ENCODE measurements around the gene AJUBA.
"Not testable (repeated sequence)": the region's sequence is repeated elsewhere in the genome, so short reads cannot be mapped to it uniquely, and the experiment has no call there.

AJUBA gene

DNA sequence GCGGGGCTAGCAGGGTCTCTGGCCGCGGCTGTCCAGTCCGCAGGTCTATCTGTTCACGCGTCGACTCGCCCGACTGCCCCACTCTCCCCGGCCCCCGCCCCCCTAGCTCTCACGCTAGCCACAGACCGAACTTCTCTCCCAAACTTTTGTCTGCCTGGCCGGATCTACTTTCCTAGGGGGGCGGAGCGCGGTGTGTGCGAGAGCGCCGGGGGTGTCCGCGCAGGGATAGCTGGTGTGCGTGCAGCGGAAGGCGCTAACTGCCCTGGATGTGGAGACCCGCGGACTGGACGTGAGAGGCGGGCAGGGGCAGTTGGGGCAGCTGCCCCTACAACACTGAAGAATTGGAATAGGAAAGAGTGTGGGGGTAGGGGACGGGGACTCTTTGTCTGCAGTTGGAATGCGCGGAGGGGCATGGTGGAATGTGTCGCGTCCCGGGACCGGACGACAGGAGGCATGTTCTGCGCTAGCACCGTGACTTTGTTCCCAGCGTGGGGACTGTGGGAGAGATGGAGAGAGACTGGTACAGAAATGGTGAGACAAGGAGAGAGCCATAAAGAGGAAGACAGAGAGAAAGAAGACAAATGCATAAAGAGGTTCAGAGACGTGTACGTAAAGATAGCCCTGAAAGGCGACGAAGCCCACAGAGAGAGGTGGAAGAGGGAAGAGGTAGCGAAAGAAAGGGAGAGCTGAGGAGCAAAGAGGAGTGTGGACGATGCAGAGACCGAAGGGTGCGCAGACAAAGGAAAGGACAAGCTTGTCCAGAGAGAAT, at the start of gene AJUBA:
TSS of gene AJUBA (minus strand) at position 75 of the 769 bp plus-strand sequence. CDS start 285 bp downstream, outside the sequence.
- DNase-seq (ENCODE audit: low read depth in 2 of 2): peak; percentile 58 to 75

DNA sequence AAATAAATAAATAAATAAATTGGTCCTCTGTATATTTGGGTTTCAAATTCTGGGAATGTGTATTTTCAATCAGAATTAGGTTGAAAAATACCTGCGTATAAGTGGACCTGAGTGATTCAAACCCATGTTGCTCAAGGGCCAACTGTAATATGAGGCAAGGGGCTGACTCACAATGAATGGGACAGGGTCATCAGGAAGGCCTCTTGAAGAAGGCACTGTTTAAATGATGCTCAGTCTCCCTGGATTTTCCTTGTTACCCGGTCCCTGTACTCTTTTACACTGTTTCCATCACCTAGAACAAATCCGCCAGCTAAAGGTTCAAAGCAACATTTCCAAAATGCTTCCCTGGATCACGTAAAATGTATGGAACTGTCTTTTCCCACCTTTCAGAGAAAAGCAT, 48.6 kb upstream of the AJUBA start:
- DNase-seq (ENCODE audit: low read depth in 2 of 2): no peak

DNA sequence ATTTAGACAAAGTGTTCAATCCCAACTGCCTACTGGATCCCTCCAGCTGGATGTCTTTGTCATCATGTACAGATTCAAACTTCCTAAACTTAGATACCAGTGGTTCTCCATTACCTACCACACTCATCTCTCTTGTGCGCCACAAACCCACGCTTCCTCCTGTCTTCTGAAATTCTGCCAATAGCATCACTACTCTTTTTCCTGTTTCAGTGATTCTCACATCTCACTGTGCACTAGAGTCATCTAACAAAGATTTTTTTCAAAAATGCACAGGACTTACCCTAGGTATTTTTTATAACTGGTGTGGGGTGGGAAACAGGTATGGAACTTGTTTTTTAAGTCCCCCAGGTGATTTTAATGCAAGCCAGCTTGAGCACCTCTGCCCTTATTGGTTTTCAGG, 46.4 kb upstream of the AJUBA start:
- DNase-seq (ENCODE audit: low read depth in 2 of 2): no peak

DNA sequence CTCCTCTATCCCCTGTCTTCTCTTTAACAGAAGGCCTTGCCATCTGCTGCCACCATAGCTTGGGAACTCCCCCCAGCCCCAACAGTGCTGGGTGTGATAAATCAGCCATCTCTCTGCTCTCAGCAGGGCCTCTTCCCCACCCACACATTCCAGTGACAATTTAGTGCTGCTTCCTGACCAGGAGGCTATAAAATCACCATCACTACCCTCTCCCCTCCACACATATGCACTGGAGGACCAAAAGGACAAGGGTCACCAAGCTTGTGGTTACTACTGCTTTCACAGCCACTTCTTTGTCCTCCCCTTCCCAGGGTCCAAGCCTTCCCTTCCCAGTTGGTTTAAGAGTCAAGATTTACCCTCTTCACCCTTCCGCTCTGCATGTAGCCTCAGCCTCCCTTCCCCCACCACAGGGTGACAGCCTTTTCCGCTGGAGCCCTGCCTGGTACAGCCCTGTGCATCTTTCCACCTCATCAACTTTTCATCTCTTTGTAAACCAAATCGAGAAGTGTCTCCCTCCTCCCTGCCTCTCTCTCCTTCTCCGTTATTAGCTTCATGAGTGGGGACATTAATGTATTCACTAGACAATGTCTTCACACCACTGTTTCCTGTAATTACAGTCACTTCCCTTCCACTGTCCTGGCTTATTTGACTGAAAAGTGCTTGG, 42.9 kb upstream of the AJUBA start:
- DNase-seq (ENCODE audit: low read depth in 2 of 2): no peak

DNA sequence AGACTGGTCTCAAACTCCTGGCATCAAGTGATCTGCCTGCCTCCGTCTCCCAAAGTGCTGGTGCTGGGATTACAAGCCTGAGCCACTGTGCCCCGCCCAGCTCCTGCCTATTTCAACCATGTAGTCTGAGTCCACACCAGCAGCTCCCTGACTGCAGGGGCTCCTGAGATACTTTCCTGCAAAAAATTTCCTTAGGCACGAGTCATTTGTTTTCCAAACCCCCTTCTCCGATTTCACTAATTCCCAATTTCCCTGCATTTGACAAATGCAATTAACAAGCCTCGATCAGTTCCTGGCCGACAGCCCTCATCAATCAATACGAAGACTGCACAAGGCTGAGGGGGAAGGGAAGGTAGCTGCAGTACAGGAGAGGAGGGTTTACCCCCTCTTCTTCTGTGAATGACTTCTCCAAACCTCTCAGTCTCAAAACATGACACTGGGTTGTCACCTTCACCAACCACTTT, 42.3 kb upstream of the AJUBA start:
- DNase-seq (ENCODE audit: low read depth in 2 of 2): no peak

DNA sequence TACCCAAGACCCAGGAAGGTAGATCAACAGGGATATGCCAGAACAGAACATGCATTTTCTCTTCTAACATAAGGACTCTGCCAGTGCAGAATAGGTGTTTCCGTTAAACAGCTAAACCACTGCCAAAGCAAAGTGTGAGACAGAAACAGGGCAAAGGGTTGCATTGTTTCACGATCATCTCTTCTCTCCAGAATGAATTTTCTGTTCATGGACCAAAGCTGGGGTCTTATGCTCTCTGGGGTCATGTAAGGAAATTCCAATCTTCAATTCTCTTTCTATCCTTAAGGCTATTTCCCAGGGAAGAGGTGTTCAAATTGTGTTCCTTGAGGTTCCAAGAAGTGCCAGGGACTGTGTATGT, 41.4 kb upstream of the AJUBA start:
- no peak for DNase-seq (ENCODE audit: low read depth in 2 of 2)

DNA sequence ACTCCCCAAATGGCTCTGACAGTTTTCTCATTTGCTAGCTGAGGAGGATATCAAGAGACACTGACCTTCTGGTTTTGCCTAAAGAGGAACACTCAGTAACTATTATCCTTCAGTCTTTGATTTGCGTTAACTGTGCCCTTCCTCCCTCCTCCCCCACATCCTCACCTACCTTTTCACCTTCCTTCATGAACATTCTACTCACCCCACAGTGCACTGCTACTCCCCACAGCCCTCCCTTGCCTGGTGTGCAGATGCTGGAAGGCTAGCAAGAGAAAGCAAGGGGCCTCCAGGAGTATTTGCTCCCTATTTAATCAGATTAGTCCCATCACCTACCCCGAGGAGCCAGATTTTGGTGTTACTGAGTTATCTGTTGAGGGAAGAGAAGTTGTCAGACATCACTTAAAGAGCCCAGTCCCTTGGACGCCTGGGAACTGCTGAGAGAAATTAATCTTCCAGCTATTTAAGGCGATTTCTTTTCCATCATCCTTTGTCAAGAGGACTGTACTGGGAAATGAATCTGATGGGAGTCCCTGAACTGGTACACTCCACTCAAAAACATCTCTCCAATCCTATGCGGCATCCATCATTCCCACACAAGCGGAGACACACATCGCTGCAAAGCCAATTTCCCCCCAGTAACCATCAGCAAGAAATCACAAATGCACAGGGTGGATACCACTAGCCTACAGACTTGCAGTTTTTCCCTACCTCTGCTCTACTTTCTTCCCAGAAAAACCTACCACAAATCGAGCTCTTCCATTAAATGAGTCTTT, 40.9 kb upstream of the AJUBA start:
- DNase-seq (ENCODE audit: low read depth in 2 of 2): no peak

DNA sequence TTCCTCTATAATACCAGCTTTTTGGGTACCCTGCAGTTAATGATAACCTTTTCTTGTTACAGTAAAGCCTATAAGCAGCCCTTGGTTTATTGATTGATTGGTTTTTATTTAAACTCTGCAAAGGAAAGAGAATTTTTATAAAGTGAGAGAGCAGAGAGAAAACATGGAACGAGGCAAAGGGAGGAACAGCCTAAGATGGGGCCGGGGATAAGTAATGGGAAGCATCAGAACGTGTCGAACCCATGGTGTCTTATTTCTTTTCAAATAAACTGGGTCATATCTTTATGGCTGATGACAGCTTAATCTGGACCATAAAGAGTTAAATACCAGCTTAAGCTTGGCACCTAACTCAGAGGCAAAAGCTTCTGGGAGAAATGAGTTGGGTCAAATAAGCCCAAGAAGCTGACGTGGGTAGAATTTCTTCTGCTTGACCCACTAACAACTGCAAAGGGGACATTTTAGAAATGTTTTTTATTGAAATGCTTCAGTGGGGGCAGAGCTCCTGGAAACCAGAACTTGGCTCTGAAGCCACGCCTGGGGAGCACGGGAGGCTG, 39.6 kb upstream of the AJUBA start:
- DNase-seq (ENCODE audit: low read depth in 2 of 2): no peak

DNA sequence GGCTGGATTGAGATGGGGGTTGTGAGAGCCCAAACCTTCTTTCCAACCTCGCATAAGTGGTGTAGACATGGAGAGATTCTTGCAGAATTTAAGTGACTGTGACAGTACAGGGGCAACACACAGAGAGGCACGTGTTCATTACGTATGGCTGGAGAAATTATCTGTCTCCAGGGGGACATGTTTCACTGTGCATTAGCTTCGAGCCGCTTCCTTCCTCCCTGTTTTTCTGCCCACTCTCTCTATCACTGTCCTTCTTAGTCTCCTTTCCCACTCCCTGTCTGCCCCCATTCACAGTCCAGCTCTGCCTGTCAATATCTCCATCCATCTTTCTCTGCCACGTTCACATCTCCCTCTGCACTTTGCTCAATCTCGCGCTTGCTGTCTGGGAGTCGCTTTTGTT, 39.1 kb upstream of the AJUBA start:
- DNase-seq (ENCODE audit: low read depth in 2 of 2): no peak

DNA sequence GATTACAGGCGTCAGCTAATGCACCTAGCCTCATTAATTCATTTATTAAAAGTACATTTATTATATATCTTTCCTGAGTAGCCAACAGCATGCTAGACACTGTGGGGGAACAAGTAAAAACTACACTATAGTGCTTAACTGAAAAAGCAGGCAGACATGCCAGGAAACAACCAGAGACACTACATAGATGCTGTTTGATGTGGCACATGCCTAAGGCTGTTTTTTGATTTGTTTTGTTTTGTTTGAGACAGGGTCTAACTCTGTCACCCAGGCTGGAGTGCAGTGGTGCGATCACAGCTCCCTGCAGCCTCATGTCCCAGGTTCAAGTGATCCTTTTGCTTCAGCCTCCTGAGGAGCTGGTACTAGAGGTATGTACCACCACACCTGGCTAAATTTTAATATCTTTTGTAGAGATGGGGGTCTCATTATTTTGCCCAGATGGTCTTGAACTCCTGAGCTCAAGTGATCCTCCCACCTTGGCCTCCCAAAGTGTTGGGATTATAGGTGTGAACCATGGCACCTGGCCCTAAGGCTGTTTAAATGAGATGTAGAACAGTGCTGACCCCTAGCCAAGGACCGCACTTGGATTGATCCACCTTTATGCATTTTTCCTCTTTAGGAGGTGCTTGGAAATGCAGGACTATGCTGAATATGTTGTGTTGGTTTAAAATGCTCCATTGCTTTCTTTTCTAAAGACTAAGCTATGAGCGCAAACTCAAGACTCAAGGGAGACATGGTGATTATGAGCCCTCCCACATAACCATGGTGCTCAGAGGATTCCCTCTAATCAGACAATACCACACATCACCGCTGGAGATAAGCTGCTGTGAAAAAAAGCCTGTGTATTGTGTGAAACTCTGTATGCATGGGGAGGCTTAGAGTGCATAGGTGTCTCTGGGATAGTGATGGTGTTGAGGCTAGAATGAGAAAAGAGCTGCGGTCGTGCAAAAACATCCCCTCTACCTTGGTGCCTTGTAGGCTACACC, 38.1 kb upstream of the AJUBA start:
- DNase-seq (ENCODE audit: low read depth in 2 of 2): no peak

DNA sequence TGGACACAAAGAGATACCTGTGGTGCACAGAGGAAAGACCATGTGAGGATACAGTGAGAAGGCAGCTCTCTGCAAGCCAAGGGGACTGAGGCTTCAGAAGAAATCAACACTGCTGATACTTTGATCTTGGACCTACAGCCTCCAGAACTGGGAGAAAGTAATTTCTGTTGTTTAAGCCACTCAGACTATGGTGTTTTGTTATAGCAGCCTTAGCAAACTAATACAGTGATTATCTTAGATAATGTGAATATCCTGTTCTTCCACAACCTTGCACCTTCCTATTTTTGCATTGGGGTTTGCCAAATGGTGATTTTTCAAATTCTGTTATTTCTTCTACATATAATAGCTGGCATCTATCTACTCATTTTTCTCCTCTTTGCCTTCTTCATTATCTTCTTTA, 35.8 kb upstream of the AJUBA start:
- DNase-seq (ENCODE audit: low read depth in 2 of 2): no peak

DNA sequence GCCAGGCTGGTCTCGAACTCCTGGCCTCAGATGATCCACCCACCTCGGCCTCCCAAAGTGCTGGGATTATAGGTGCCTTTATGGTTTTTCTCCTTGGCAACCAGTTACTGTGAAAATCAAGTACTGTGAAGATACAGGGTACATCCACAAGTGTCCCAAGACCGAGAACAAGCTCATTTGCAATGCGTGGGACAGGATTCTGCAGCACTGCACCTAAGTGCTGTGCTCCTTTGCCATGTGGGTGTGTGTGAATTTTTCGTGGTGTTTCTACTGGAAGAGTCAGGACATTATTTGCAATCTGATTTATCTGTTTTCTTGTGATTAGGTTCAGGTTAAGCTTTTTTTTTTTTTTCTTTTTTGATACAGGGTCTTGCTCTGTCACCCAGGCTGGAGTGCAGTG, 34.7 kb upstream of the AJUBA start:
- DNase-seq (ENCODE audit: low read depth in 2 of 2): no peak

DNA sequence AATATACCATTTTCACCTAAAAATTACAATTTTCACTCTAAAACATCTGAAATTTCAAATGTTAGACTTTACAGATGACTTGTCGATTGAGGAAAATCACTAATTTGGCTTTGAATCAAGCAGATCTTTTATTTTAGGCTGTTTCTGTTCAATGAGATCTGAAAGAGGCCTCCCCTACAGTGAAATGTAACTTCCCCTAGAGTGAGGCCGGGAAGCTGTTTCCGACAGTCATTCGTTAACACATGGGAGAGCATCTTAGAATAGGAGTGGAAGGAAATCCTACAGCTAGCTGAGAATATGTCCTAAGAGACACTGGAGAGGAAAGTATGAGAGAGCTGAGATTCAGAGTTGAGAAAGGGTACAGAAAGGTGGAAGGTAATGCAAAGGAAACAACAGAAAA, 33.3 kb upstream of the AJUBA start:
- DNase-seq (ENCODE audit: low read depth in 2 of 2): no peak

DNA sequence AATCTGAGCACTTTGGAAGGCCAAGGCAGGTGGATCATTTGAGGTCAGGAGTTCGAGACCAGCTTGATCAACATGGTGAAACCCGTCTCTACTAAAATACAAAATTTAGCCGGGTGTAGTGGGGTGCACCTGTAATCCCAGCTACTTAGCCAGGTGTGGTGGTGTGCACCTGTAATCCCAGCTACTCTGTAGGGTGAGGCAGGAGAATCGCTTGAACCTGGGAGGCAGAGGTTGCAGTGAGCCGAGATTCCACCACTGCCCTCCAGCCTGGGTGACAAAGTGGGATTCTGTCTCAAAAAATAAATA, 31.4 kb upstream of the AJUBA start:
- DNase-seq (ENCODE audit: low read depth in 2 of 2): not testable (repeated sequence)

DNA sequence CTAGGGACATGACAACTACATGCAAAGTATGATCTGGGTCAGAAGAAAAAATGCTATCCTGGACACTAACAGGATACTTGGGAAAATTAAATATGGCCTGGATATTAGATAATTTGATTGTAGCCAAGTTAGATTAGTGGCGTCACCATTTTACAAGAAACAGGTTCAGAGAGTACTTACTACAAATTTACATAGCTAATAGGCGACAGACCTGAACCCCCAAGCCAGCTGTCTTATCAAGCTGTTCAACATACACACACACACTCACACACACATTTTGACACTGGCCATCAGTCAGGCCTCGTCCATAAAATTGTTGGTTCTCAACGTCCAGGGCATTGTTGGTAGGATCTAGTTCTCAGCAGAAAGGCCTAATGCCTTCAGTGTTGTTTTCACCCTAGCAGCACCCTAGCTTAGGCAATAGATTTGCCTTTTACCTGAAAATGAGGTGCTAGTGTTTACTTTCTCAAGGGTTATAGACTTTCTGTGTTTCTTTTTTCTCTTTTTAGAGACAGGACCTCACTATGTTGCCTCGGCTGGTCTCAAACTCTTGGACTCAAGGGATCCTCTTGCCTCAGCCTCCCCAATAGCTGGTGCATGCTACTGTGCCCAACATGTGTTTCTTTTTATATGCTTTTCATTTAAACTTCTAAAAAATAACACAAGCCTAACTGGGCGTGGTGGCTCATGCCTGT, 30.9 kb upstream of the AJUBA start:
- DNase-seq (ENCODE audit: low read depth in 2 of 2): no peak

DNA sequence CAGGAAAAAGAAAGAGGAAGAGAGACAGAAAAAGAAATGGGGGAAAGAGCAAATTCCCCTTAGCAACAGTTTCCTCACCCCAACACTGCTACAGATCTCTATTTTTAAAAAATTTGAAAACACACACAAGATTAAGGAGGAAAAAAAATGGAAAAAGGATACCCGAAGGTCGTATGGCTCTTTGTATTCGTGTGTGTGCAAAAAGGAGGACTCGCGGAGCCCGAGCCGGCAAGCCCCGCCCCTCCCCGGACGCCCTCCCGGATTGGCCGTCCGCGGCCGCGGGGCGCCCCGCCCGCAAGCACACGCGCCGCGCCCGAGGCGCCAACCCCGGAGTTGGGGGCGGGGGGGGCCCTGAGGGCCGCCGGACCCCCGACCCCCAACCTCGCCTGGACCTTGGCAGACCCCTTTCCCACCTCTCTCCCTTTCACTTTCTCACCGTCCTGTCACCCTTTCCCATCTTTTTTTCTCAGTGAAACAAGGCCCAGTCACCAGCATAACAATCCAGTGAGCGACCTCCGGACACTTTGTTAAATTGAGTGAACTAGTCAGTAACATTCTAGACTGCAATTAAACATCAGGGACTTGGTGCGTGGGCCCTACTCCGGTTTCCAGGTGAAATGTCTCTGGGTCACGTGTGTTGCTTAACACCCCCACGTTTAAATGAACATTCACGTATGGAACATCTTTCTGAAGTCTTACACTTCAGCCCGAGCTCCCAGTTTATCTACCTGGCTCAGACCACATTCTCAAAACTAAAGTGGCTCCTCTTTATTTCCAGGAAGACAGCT, 27.8 kb upstream of the AJUBA start, which contains the start of gene C14orf93:
TSS of gene C14orf93 (minus strand) at position 205 of the 788 bp plus-strand sequence. CDS start 11,120 bp downstream, outside the sequence.
- DNase-seq (ENCODE audit: low read depth in 2 of 2): peak; percentile 63 to 83

DNA sequence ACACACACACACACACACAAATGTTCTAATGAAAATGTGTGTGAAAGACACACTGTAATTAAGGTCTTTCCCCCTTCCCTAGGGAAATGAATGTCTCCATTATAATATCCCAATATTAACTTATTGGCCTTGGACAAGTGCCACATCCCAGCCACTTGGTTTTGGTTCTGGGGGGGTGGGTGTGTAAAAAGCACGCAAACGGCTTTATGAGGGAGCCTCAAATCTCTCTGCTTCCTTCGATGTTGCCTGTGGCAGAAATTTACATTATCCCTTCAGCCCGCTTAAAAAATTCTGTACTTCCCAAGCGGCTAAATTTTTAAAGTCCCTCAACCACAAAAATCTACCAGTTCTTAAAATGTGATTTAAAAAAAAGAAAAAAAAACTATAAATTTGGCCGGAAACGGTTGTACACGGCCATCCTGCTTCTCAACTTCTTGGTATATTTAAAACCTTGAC, 27.2 kb upstream of the AJUBA start:
- DNase-seq (ENCODE audit: low read depth in 2 of 2): no peak

DNA sequence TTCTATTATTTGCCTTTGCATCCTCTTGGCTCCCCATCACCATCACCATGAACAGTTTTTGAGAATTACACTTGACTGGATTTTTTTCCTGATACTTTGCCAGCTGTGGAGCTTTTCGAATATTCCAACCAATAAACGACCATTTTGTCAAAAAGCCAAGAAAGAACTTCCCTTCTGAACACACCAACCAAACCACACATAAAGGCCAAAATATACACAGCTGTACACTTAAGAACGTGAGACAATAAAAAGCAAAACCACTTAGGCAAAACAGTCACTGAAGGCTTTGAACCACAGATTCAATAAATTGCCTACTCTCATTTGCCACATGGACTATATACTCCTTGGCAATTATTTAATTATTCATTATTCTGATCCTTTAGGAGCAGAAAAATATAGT, 26.5 kb upstream of the AJUBA start:
- no peak for DNase-seq (ENCODE audit: low read depth in 2 of 2)

DNA sequence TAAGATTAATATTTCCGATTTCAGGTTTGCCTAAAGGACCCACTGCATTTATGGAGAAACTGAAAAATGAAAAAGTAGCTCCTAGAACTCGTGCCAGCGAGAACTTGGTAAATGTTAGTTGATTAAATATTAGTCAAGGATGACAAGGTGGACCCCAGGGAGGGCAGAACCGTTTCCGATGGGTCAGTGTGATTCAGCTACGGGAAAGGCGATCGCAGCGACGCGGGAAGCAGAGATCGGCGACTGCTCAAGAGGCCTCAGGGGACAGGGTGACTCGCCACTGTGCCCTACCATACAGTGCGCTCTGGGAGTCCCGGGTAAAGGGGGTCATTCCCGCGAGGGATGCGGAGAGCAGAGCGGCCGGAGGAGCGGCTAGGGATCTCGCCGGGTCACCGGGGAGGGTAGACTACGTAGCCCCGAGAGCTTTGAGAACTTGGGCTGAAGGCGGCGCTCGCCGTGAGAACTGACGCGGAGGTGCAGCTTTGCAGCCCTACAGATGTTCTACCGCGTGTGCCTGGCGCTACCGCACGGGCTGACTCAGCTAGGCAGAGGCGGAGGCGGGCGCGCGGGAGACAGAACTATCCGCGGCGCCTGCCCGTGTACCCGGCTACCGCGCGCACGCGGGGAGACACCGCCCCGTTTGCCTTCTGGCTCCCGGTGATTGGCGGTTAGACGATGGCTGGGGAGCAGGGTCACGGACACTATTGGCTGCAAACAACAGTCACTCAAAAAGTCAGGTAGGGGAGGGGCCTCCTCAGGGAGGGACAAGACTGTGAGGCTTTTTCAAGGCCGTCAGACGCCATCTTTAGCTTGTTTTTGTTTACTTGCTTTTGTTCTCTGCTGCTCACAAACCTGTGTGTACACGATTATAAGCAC, 24.4 kb upstream of the AJUBA start:
- DNase-seq (ENCODE audit: low read depth in 2 of 2): peak; percentile 95 to 97

Data from stimulated activated CD4-positive, alpha-beta T cell treated with anti-CD3 and anti-CD28 coated beads, Interleukin-15, amount 100 ng/mL, for 48 hours (primary cell).